GM12801 (cell line): ENCODE measurements around the gene TAC3.

Experiments used
- CTCF ChIP-seq: IDR thresholded peaks from one replicate; pipeline ENCODE4 v1.5.1; 2011; ENCODE audit warnings: control low read depth; ENCODE audit not compliant: insufficient read length; ENCODE audit errors: extremely low read depth

Gene TAC3

GRCh38 chr12:56980268-56980667, 36.1 kb downstream of the TAC3 start:
- no peak for TF ChIP-seq CTCF

- TF ChIP-seq CTCF: no peak
Observed at GRCh38 chr12:56979628-56980027, 36.7 kb downstream of the TAC3 start.

- TF ChIP-seq CTCF: no peak
Observed at GRCh38 chr12:56978397-56979138, 37.8 kb downstream of the TAC3 start.
